Caco-2 (cell line): ENCODE data around the gene ASTN2. TPM values are rescaled to one million over a fixed set of nuclear protein-coding genes. Genes with fewer than 3 reads are reported as not detected.
A peak's percentile ranks its signal among the peaks of the same experiment; 100 is the strongest.

Source experiments
- BruUV-seq: library from RNA; stranded (reverse); fragments of 400-500 nt; replicated peaks from 2 replicates; lab custom pipeline; 2021; lab: Mats Ljungman, UMichigan
- CTCF ChIA-PET: fragments of 300-600 bp; sonication (Branson Sonifier 250); formaldehyde crosslinking; loops from one replicate; lab custom pipeline; 2022; ENCODE audit warnings: antibody characterized with exemption; lab: Charles Lee
- POLR2A ChIA-PET: fragments of 300-600 bp; sonication (Branson Sonifier 250); formaldehyde crosslinking; loops from one replicate; lab custom pipeline; 2022; ENCODE audit warnings: antibody characterized with exemption; lab: Charles Lee
- DNase-seq, 2 experiments: peaks; one replicate each; pipeline versions ENCODE4 v3.0.0 to v3.0.0-alpha.2; 2020 to 2022
- H3K27me3 ChIP-seq: replicated peaks from 2 replicates; pipeline ENCODE4 v1.6.0; 2011; ENCODE audit warnings: low read length; ENCODE audit not compliant: control insufficient read depth, insufficient read depth
- H3K36me3 ChIP-seq: 2 replicates; pipeline ENCODE4 v1.5.1; 2011; ENCODE audit warnings: low read length; ENCODE audit not compliant: control insufficient read depth, insufficient read depth
- H3K4me1 ChIP-seq: fragments of 250-450 bp; sonication (Bioruptor Pico); 2 replicates; pipeline ENCODE4 v1.5.1; 2020; ENCODE audit warnings: mild to moderate bottlenecking
- H3K4me3 ChIP-seq: 2 replicates; pipeline ENCODE4 v1.5.1; 2011; ENCODE audit warnings: low read depth, mild to moderate bottlenecking, control low read depth, low read length
- H3K9me3 ChIP-seq: fragments of 250-450 bp; sonication (Bioruptor Pico); 2 replicates; pipeline ENCODE4 v1.5.1; 2020; ENCODE audit warnings: mild to moderate bottlenecking, moderate library complexity
- H3K27ac Mint-ChIP-seq: one replicate; pipeline ENCODE4 v1.8.0; 2022; ENCODE audit warnings: mixed read lengths; ENCODE audit not compliant: unreplicated experiment
- H3K27me3 Mint-ChIP-seq: one replicate; pipeline ENCODE4 v1.8.0; 2022; ENCODE audit warnings: mixed read lengths; ENCODE audit not compliant: insufficient read depth, unreplicated experiment
- H3K36me3 Mint-ChIP-seq: one replicate; pipeline ENCODE4 v1.8.0; 2022; ENCODE audit warnings: mild to moderate bottlenecking, mixed read lengths; ENCODE audit not compliant: insufficient read depth, unreplicated experiment
- H3K4me1 Mint-ChIP-seq: one replicate; pipeline ENCODE4 v1.8.0; 2022; ENCODE audit warnings: low read depth, mixed read lengths; ENCODE audit not compliant: unreplicated experiment
- H3K4me3 Mint-ChIP-seq: one replicate; pipeline ENCODE4 v1.8.0; 2022; ENCODE audit warnings: mild to moderate bottlenecking, moderate library complexity, mixed read lengths; ENCODE audit not compliant: unreplicated experiment
- H3K9me3 Mint-ChIP-seq: one replicate; pipeline ENCODE4 v1.8.0; 2022; ENCODE audit warnings: mixed read lengths; ENCODE audit not compliant: unreplicated experiment
- CTCF ChIP-seq, 2 experiments: fragments of 200-600 bp in 1 of 2; IDR thresholded peaks; 1 replicate in 1 of 2; 2 replicates in 1 of 2; pipeline versions ENCODE4 v1.5.1 to v1.8.0; 2011 to 2022; ENCODE audit warnings: antibody characterized with exemption in 1 of 2, control low read depth in 1 of 2, inconsistent platforms in 1 of 2, low read depth in 1 of 2, low read length in 1 of 2, mild to moderate bottlenecking in 1 of 2, moderate library complexity in 1 of 2; ENCODE audit not compliant: insufficient read depth in 1 of 2, severe bottlenecking in 1 of 2, unreplicated experiment in 1 of 2
- intact Hi-C: fragments of 100-400 bp; cut with micrococcal nuclease; formaldehyde crosslinking; loops from one replicate; pipeline ENCODE4 v1.10.0; 2022; ENCODE audit not compliant: unreplicated experiment
- total RNA-seq: library from RNA; stranded (reverse); gene quantifications from 2 replicates; pipeline ENCODE4 v1.2.3, GENCODE V29; 2022

The ASTN2 gene
- total RNA-seq, 1 experiment from 2014 or later: 12.7 TPM

DNA sequence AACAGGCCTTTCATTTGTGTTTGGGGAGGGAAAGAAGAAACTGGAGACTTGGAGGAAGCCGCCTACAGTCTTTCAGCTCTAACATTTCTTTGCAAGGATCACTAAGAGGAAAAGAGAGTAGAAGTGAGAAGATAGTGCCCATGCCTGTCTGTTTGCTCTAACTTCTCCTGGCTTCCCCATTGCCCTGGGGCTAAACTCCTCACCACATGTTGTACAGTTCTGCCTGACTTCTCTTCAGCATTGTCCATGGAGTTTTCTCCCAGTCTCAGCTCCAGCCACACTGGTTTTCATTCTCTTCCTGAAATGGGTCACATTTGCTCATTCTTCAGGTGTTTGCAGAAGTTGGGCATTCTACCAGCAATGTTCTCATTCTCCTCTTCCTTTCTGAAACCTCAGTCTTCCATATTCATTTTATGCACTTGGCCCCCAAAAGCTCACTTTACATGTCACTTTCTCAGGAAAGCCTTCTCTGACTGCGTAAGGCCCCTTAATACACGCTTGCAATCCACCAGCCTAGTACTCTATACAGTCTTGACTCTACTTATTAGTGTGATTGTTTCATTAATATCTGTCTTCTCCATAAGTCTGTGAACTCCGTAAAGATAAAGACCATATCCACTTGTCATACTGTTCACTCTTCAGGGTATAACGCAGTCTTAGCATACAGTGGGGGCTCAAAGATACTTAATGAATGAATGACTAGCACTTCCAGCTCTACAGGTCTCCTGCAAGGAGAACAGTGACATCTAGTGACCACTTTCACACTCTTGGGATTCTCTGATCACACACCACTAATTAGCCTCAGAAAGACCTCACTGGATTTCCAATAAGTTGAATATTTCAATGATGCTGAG, 768.0 kb downstream of the ASTN2 start:
- peak; percentile 58 to 71 for TF ChIP-seq CTCF (IDR thresholded peaks at IDR 0.05; ENCODE audit: insufficient read depth in 1 of 2, low read depth in 1 of 2, low read length in 1 of 2, severe bottlenecking in 1 of 2, unreplicated experiment in 1 of 2)
- CTCF ChIA-PET: interaction anchor here (0.5 to 2.8 kb wide), 5 partner anchors 57 to 339 kb away, joined by 3 to 14 read pairs (median 5); no protein-coding TSS in a partner anchor
- no peaks in the 10 kb centered on the region for H3K36me3 ChIP-seq
- intact Hi-C loops: loop anchor here (1.0 to 10.0 kb wide), 7 partner anchors 58 to 765 kb away; no protein-coding TSS in a partner anchor
- Mint-ChIP-seq H3K4me1 (peaks cover 6% of the 10 kb centered on the region), H3K9me3 (no peaks in the 10 kb centered on the region), H3K27me3 (no peaks in the 10 kb centered on the region), H3K27ac (no peak overlapping the region), H3K36me3 (no peaks in the 10 kb centered on the region), H3K4me3 (no peak overlapping the region)
- BruUV-seq: no TSS peak
- no peaks in the 10 kb centered on the region for H3K9me3 ChIP-seq
- POLR2A ChIA-PET: no interaction called here
- peak in 1 of 2 experiments; percentile 49 for DNase-seq
- no peak overlapping the region for H3K4me3 ChIP-seq
- no peaks in the 10 kb centered on the region for H3K27me3 ChIP-seq
- peaks cover 5% of the 10 kb centered on the region; the same call in 1 of the 2 replicates for H3K4me1 ChIP-seq

GRCh38 chr9:116644091-116644688, 770.7 kb downstream of the ASTN2 start:
- Histone ChIP-seq H3K9me3 (no peaks in the 10 kb centered on the region), H3K4me3 (no peak overlapping the region), H3K4me1 (peaks cover 14% of the 10 kb centered on the region; the same call in 1 of the 2 replicates), H3K36me3 (no peaks in the 10 kb centered on the region), H3K27me3 (no peaks in the 10 kb centered on the region)
- H3K4me3 Mint-ChIP-seq: no peak overlapping the region
- TF ChIP-seq CTCF (IDR thresholded peaks at IDR 0.05; ENCODE audit: insufficient read depth in 1 of 2, low read depth in 1 of 2, low read length in 1 of 2, severe bottlenecking in 1 of 2, unreplicated experiment in 1 of 2): no peak
- no peaks in the 10 kb centered on the region for H3K27me3 Mint-ChIP-seq
- ChIA-PET CTCF (no interaction called here), POLR2A (no interaction called here)
- DNase-seq: no peak
- peaks cover 18% of the 10 kb centered on the region for H3K4me1 Mint-ChIP-seq
- no peaks in the 10 kb centered on the region for H3K36me3 Mint-ChIP-seq
- intact Hi-C loops: loop anchor here (10.0 kb wide), 1 partner anchor 309 kb away; no protein-coding TSS in a partner anchor
- no peak overlapping the region for H3K27ac Mint-ChIP-seq
- no peaks in the 10 kb centered on the region for H3K9me3 Mint-ChIP-seq
- no TSS peak for BruUV-seq

GRCh38 chr9:116643691-116644090, 771.2 kb downstream of the ASTN2 start:
- TF ChIP-seq CTCF (IDR thresholded peaks at IDR 0.05; ENCODE audit: insufficient read depth in 1 of 2, low read depth in 1 of 2, low read length in 1 of 2, severe bottlenecking in 1 of 2, unreplicated experiment in 1 of 2): no peak
- BruUV-seq: no TSS peak
- no peak overlapping the region for H3K4me3 Mint-ChIP-seq
- POLR2A ChIA-PET: no interaction called here
- intact Hi-C loops: loop anchor here (10.0 kb wide), 1 partner anchor 309 kb away; no protein-coding TSS in a partner anchor
- no peak for DNase-seq
- peaks cover 19% of the 10 kb centered on the region; the same call in 1 of the 2 replicates for H3K4me1 ChIP-seq
- H3K27me3 ChIP-seq: no peaks in the 10 kb centered on the region
- no peaks in the 10 kb centered on the region for H3K9me3 Mint-ChIP-seq
- H3K36me3 ChIP-seq: no peaks in the 10 kb centered on the region
- no peak overlapping the region for H3K27ac Mint-ChIP-seq
- H3K4me1 Mint-ChIP-seq: peaks cover 23% of the 10 kb centered on the region
- H3K36me3 Mint-ChIP-seq: no peaks in the 10 kb centered on the region
- CTCF ChIA-PET: no interaction called here
- no peaks in the 10 kb centered on the region for H3K27me3 Mint-ChIP-seq
- H3K9me3 ChIP-seq: no peaks in the 10 kb centered on the region
- no peak overlapping the region for H3K4me3 ChIP-seq
